GM18868 (cell line): ENCODE results near the gene CFD.
"Not testable (repeated sequence)": the region's sequence is repeated elsewhere in the genome, so short reads cannot be mapped to it uniquely, and the experiment has no call there.

Experiments used
- ATAC-seq: cut with Tn5 transposase; IDR thresholded peaks from one replicate; pipeline ENCODE4 v1.9.1; 2021; ENCODE audit warnings: mild to moderate bottlenecking, moderate library complexity; ENCODE audit not compliant: unreplicated experiment

CFD gene

DNA sequence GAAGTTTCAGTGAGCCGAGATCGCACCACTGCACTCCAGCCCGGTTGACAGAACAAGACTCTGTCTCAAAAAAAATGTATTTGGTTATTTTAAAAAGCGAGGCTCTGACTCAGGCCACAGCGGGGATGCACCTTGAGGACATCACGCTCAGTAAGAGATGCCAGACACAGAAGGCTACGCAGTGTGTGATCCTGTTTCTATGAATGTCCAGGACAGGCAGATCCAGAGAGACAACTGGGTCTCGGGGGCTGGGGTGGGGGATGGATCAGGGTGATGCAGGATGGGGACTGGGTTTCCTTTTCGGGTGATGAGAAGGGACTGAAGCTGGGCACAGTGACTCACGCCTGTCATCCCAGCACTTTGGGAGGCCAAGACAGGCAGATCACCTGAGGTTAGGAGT is 28.1 kb downstream of the CFD start:
- no peak for ATAC-seq

DNA sequence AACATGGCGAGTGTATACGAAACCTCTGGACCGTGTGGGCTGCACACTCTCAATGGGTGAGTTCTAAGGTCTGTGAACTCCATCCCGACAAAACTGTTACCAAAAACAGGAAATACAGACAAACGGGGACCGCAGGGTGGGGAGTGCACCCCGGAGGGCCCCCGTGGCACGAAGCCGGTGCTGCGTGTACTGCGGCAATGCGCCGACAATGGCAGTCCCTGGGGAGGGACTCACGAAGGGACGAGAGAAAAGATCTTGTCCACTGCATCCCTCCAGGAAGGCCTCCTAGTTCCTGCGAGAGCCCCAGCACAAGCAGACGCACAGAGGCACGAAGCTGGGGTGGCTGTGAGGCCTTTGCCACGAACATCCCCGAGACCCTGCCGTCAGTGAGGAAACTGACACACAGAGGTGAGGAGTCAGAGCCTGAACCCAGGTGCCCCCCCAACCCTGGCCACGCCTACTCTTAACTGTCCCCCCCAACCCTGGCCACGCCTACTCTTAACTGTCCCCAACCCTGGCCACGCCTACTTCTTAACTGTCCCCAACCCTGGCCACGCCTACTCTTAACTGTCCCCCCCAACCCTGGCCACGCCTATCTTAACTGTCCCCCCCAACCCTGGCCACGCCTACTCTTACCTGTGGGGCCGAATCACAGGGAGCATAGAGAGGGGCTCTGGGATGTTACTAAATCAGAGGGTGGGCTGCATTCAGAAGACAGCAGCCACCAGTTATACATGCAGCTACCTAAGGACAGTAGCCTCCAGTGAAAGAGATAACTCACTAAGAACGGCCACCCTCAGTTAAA is 29.3 kb downstream of the CFD start:
- ATAC-seq, result no peak

DNA sequence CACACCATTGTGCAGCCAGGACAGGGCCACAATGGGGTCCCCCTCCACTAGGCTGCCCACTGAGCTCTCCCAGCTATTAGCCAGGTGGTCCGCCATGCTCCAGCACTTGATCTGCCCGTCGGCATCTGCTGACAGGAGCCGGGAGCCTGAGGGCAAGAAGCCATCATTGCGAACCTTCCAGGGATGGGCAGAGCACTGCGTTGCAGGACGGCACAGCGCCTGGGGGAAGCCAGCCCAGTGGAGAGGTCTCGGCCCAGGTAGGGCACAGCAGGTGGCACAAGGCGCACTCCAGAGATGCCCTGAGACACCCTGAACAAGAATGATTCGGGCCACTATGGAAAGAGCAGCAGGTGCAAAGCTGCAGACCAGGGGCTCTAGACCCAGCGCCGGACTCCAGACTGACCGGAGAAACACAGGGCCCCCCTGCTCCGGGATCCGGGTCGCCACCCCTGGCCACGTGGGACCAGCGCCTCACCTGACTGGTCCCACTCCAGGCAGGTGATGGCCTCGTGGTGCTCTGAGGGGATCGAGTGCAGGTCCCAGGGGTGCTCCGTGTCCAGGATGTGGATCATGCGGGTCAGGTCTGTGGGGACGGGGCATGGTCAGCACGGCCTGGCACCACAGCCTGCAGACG is 30.3 kb downstream of the CFD start:
- ATAC-seq, result no peak

DNA sequence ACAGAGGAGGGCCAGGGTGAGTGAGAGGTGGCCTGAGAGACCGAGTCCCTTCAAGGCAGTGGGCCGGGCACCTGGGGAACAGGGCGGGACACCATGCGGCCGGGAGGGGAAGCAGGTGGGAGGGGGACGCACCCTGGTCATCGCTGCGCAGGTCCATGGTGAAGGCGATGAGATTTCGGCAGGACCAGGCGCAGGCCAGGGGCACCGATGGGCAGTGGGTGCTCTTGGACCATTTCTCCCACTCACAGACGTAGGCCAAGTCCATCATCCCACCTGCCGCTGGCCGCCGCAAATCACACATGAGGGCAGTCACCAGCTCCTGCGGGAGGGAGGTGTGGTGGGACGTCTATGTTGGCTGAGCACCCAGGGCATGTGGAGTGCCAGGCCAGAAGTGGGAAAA is 31.4 kb downstream of the CFD start:
- ATAC-seq, result no peak

DNA sequence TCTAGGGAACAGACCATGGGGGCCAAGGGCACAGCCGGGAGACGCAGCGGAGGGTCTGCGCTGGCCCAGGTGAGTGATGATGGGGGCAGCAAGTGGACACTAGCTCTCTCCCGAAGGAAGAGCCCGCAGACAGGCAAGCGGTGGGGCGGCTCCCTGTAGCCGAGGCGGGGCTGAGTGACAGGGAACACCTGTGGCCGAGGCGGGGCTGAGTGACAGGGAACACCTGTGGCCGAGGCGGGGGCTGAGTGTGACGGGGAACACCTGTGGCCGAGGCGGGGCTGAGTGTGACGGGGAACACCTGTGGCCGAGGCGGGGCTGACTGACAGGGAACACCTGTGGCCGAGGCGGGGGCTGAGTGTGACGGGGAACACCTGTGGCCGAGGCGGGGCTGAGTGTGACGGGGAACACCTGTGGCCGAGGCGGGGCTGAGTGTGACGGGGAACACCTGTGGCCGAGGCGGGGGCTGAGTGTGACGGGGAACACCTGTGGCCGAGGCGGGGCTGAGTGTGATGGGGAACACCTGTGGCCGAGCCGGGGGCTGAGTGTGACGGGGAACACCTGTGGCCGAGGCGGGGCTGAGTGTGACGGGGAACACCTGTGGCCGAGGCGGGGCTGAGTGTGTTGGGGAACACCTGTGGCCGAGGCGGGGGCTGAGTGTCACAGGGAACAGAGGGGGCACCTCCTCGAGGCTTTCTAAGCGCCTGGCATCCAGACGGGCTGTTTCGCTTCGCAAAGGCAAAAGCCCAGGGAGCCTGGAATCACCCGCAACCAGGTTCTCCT is 32.1 kb downstream of the CFD start:
- not testable (repeated sequence) for ATAC-seq

DNA sequence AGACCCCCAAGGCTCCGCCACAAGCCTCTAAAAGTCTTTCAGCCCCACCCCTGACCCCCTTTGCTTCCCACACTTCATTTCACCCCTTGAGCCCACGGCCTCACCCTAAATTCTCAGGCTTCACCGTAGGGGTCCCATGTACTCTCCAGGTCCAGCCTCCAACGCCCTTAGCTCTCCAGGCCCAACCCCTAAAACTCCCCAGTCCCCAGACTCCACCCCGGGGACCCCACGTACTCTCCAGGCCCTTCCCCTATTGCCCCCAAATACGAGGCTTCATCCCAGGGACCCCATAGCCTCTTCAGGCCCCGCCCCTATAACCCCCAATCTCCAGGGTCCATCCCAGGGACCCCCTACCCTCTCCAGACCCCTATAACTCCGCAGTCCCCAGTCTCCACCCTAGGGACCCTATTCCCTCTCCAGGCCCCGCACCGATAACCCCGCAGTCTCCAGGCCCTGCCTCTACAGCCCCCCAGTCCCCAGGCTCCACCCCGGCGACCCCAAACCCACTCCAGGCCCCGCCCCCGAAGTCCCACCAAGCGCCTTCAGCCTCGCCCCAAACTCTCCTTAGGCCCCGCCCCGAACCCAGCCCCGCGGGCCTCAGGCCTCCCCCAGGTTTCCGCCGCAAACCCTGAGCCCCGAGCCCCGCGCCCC is 32.9 kb downstream of the CFD start:
- ATAC-seq, result peak; percentile 22

DNA sequence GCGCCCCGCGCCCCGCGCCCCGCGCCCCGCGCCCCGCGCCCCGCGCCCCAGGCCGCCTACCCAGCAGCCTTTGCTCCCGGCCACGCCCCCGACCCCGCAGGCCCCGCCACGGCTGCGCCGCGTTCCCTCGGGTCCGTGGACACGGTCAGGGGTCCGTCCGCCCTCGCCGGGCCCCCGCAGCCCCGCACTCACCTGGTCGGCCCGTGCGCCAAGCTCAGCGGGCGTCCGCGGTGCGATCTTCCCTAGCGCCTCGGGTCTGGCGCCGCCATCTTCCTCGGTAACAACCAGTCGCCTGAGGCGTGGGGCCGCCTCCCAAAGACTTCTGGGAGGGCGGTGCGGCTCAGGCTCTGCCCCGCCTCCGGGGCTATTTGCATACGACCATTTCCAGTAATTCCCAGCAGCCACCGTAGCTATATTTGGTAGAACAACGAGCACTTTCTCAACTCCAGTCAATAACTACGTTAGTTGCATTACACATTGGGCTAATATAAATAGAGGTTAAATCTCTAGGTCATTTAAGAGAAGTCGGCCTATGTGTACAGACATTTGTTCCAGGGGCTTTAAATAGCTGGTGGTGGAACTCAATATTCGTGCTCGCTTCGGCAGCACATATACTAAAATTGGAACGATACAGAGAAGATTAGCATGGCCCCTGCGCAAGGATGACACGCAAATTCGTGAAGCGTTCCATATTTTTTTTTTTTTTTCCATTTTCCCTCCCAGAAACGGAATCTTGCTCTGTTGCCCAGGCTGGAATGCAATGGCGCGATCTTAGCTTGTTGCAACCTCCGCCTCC is 33.6 kb downstream of the CFD start, which contains the start of the genes MED16 and RNU6-9:
TSS of gene MED16 (minus strand) at position 294 of the 796 bp plus-strand sequence. CDS start 2,056 bp downstream, outside the sequence.
TSS of gene RNU6-9 (plus strand) at position 591 of the 796 bp plus-strand sequence.
- peak; percentile 72 for ATAC-seq

DNA sequence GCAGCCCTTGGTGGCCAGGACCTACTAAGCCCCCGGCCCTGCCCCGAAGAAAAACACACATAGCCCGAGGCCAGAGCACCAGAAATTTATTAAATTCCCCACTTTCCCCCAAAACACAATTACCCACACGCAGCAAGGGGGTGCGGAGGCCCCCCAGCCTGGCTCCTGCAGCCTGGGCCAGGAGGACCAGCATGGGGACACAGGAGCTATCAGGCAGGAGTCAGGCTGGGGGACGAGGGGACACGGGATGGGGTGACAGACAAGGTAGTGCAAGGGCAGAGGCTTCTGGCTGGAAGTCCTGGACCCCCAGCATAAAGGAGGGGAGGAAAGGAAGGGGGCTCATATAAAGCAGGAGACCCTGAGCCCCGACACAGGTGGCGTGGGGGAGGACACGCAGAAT is 37.0 kb downstream of the CFD start:
- no peak for ATAC-seq

DNA sequence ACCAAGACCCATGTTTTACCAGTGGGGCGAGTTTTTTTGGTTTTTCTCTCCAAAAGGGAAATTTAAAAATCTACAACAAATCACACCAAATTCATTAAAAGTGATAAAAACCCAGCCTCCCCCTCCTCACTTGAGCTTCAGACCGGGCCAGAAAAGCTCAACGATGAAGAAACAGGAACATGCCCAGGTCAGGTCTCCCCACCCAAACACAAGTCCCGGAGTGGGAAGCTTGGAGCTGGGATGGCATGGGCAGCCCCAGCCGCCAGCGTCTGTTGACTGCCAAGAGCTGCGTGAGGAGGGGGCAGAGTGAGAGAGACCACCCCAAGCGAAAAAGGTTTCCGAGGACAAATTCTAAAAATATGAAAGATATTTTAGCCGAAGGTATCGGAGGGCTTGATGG is 37.5 kb downstream of the CFD start:
- ATAC-seq, result no peak

DNA sequence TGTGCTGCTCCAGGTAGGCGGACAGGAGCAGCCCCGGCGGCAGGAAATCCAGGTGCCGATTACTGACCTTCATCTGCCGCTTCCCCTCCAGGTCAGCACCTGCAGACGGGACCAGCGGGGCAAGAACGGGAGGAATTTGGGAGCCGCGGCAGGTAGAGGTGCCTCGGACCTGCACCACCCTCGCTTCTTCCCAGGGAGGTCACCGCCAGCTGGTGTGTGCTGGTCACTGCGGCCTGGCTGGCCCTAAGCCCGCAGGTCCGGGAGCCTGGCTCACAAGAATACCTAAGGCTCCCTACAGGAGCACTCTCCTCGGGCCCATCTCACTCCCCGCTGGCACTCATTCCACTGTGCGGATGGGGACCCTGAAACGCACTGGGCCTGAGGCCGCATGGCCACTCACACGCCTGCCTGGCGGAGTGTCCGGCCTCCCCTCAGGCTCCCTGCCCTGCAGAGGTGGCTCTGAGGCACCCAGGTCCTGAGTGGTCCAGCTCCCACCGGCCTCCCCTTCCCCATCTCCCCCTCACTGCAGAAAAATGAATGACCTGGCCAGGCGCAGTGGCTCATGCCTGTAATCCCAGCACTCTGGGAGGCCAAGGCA is 38.1 kb downstream of the CFD start:
- no peak for ATAC-seq

DNA sequence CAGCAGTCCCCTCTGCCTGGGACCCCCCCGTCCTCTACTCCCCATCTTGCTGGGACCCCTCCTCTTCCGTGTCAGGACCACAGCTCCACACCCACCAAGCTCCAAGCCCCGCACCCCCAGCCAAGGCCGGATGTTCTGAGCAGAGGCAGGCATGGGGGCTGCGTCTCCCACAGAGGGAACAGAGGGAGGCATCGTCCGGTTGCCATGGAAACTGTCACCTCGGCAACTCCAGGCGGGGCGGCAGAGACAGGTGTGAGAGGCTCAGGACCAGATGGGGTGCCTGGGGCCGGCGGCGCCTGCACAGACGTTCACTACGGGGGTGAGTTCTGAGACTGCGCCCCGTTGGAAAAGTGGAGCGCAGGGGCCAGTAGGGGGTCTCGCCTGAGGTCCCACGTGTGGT is 39.2 kb downstream of the CFD start:
- ATAC-seq, result no peak

DNA sequence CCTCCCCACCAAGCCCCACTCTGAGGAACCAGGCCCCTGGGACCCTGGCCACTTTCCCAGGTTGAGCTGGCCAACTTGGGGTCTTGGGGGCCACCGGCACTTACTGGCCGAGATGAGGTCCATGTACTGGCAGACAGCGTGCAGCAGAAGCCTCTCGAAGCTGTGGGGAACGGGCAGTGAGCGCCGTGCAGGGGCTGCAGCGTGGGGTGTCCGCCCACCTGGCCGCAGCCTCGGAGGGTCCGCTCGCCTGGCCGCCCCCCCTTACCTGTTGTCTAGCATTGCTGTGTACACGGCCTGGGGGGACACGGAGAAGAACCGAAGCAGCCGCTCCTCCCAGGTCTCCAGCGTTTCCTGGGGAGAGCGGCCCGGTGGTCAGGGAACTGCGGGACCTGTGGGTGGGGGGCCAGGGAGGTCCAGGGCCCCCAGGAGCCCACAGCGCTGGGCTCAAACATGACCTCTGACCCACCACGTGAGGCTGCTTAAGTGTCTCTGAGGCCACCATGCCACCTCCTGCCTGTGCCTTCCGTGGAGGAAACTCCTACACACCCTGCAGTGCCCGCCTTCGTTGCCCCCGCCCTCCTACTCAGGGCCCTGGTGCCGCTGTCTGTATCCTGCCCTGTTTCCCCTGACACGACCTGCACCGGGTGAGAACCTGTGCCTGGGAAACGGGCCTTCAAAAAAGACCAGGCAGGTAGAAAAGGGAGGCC is 40.0 kb downstream of the CFD start:
- ATAC-seq, result no peak

DNA sequence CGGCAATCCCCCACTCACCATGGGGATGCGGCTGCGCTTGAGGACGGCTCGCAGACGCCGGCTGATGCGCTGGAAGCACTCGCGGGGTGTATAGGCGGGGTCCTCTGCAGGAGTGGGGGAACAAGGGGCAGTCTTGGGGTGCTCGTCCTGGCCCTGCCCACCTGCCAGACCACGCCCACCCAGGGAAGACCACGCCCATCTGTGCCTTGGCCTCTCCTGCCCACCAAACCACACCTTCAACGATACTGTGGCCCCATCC is 40.5 kb downstream of the CFD start:
- no peak for ATAC-seq

DNA sequence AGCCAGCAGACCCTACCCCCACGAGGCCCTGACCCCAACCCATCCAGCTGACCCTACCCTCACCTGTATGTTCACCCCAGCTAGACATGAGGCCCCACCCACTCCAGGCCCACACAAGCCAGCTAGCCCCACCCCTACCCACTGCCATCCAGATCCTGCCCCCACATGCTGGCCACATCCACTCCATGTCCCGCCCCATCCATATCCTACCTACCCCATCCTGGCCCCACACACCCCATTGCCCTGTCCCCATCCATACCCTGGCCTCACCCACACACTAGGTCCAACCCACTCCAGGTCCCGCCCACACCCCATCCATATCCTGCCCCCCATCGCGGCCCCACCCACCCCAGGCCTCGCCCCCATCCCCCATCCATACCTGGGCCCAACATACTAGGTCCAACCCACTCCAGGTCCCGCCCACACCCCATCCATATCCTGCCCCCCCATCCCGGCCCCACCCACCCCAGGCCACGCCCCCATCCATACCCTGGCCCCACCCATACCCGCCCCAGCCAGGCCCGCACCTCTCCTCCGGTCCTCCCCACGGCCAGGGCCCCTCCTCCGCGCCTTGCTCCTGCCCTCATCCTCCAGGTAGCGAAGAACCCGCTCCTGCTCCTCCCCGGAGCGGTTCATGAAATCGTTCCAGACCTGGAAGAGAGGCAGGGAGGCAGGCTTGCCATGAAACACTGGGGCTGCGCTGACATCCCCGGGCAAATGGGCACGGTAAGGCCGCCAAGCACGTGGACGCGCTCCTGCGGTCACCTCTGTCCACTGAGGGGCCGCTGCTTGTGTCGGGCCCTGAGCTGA is 41.0 kb downstream of the CFD start:
- no peak for ATAC-seq

DNA sequence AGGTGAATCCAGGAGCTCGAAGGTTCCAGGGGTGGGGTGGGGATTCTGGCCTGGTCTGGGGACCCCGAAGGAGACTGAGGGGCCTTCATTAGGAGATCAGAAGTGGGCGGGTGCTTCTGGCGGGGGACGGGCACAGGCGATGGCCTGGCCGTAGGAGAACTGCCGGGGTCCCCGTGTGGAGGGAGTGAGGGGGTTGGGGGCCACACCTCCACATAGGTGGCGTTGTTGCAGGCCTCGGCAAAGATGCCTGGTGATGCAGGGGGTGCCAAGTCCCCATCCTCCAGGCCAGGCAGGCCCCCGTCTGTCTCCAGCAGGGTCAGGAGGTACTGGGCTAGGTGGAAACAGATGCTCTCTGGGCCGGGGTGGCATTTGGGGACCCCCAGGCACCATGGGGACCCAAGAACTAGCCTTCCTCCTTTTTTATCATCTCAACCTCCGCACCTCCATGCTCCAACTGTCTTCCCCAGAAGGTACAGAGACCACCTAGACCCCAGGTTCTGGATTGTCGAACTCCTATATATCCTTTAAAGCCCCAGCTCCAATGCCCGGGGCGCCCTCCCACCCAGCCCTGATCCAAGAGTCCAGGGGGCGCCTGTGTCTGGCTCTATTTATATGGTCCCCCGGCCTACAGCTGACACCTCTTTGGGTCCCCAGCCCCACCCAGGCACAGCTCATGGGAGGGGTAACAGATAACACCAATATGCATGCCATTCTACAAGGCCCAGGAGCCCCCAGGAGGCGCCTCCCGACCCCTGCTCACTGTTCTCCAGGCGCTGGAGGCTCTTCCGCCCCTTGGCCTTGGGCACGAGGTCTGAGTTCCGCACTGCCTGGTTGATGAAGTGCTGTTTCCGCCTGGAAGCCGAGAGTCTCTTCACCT is 42.0 kb downstream of the CFD start:
- ATAC-seq, result no peak

DNA sequence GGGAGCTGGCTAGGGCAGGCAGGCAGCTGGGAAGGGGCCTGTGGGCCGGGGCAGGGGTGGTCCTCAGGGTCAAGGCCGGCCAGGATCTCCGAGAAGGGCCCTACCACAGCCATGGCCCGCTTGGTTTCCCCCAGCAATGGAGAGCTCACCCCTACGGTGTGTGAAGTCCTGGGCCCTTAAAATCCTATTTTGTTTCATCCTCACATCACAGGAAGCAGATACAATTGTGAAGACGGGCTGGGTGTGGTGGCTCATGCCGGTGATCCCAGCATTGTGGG is 42.6 kb downstream of the CFD start:
- ATAC-seq, result no peak

DNA sequence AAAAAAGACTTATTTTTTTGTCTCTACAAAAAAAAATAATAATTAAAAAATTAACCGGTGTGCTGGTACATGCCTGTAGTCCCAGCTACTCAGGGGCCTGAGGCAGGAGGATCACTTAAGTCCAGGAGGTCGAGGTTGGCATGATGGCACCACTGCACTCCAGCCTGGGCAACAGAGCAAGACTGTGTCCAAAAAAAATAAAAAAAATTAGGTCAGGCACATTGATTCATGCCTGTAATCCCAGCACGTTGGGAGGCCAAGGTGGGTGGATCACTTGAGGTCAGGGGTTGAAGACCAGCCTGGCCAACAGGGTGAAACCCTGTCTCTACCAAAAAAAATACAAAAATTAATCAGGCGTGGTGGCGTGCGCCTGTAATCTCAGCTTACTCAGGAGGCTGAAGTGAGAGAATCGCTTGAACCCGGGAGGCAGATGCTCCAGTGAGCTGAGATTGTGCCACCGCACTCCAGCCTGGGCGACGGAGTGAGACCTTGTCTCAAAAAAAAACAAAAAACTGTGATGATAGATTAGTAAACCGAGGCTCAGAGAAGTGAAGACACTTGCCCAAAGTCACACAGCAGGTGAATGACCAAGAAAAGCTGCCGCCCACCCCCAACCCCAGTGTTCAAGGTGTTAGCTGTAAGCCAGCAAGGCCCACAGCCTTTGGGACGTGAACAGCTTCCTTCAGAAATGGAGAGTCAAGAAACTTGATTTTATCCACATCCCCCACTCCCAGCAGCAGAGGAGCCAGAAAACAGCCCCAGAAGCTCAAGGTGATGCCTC is 43.2 kb downstream of the CFD start:
- no peak for ATAC-seq
